Smooth muscle cell (in vitro differentiated cells): ENCODE measurements around the gene RFTN1. TPM values are rescaled to one million over a fixed set of nuclear protein-coding genes. Genes with fewer than 3 reads are reported as not detected.

Experiments used
- DNase-seq: peaks from one replicate; lab custom pipeline; 2025; ENCODE audit not compliant: unreplicated experiment; lab: John Stamatoyannopoulos, UW
- H2AFZ ChIP-seq: fragments of 200-600 bp; sonication (generic); 2 replicates; pipeline ENCODE4 v1.6.0; 2016; ENCODE audit warnings: antibody characterized with exemption, low read depth, mild to moderate bottlenecking
- H3F3A ChIP-seq: fragments of 200-600 bp; sonication (generic); 2 replicates; pipeline ENCODE4 v1.6.0; 2017; ENCODE audit warnings: antibody characterized with exemption, low read depth
- H3K27ac ChIP-seq: fragments of 200-600 bp; sonication (generic); 2 replicates; pipeline ENCODE4 v1.5.1; 2016; ENCODE audit warnings: low read depth, mild to moderate bottlenecking
- H3K27me3 ChIP-seq: fragments of 200-600 bp; sonication (generic); 2 replicates; pipeline ENCODE4 v1.6.1; 2016; ENCODE audit warnings: low read depth, mild to moderate bottlenecking
- H3K36me3 ChIP-seq: fragments of 200-600 bp; sonication (generic); 2 replicates; pipeline ENCODE4 v1.5.1; 2016; ENCODE audit warnings: low read depth
- H3K4me1 ChIP-seq: fragments of 200-600 bp; sonication (generic); 2 replicates; pipeline ENCODE4 v1.5.1; 2016; ENCODE audit warnings: low read depth
- H3K4me2 ChIP-seq: fragments of 200-600 bp; sonication (generic); 2 replicates; pipeline ENCODE4 v1.6.0; 2016; ENCODE audit warnings: mild to moderate bottlenecking
- H3K4me3 ChIP-seq: fragments of 200-600 bp; sonication (generic); 2 replicates; pipeline ENCODE4 v1.5.1; 2016; ENCODE audit warnings: mild to moderate bottlenecking
- H3K79me2 ChIP-seq: fragments of 200-600 bp; sonication (generic); 2 replicates; pipeline ENCODE4 v1.6.0; 2016; ENCODE audit warnings: low read depth, mild to moderate bottlenecking
- H3K9ac ChIP-seq: fragments of 200-600 bp; sonication (generic); 2 replicates; pipeline ENCODE4 v1.6.0; 2016; ENCODE audit warnings: low read depth
- H3K9me3 ChIP-seq: fragments of 200-600 bp; sonication (generic); replicated peaks from 2 replicates; pipeline ENCODE4 v1.5.1; 2016; ENCODE audit warnings: low read depth
- H4K20me1 ChIP-seq: fragments of 200-600 bp; sonication (generic); 2 replicates; pipeline ENCODE4 v1.6.0; 2016; ENCODE audit warnings: low read depth
- CTCF ChIP-seq: fragments of 200-600 bp; sonication (generic); IDR thresholded peaks from 2 replicates; pipeline ENCODE4 v1.5.1; 2017; ENCODE audit warnings: borderline replicate concordance, mild to moderate bottlenecking, antibody characterized with exemption; ENCODE audit not compliant: insufficient read depth, poor library complexity, severe bottlenecking
- WGBS: methylation state at CpG from one replicate; pipeline ENCODE4 v1.1.7; 2016; ENCODE audit warnings: low lambda C conversion rate; 5-methylcytosine and 5-hydroxymethylcytosine counted together
- polyA plus RNA-seq: library from polyadenylated mRNA; unstranded; fragments of >200 nt; fragmentation: Nextera tagmentation; extraction: Ambion mirVana; gene quantifications from 2 replicates; pipeline ENCODE4 v1.2.1, GENCODE V29; 2016
- total RNA-seq: library from RNA; depleted of rRNA; stranded (reverse); fragments of >200 nt; gene quantifications from 2 replicates; pipeline ENCODE4 v1.2.3, GENCODE V29; 2014

RFTN1 gene
- total and polyA plus RNA-seq, 2 experiments from 2014 or later = 21.7 to 35.6 TPM

GRCh38 chr3:16377196-16377595, 136.3 kb downstream of the RFTN1 start:
- H3K9me3 ChIP-seq = no peaks in the 10 kb centered on the region
- no peak overlapping the region for H3K9ac ChIP-seq
- H3K27ac ChIP-seq = no peak overlapping the region
- no peaks in the 10 kb centered on the region for H3K79me2 ChIP-seq
- no peaks in the 10 kb centered on the region for H3K36me3 ChIP-seq
- DNase-seq = no peak
- no peaks in the 10 kb centered on the region for H3F3A ChIP-seq
- H3K4me1 ChIP-seq = peaks cover 5% of the 10 kb centered on the region
- no peak for TF ChIP-seq CTCF
- H4K20me1 ChIP-seq = no peaks in the 10 kb centered on the region
- 81% methylated on average over 5 of the region's 5 CpGs for WGBS
- H3K4me2 ChIP-seq = no peak overlapping the region
- H2AFZ ChIP-seq = no peak overlapping the region
- H3K27me3 ChIP-seq = no peaks in the 10 kb centered on the region
- no peak overlapping the region for H3K4me3 ChIP-seq

- Histone ChIP-seq H3K36me3 (no peaks in the 10 kb centered on the region), H4K20me1 (no peaks in the 10 kb centered on the region), H3K4me1 (peaks cover 9% of the 10 kb centered on the region), H3F3A (no peaks in the 10 kb centered on the region), H3K79me2 (no peaks in the 10 kb centered on the region), H3K4me2 (no peak overlapping the region), H3K9ac (no peak overlapping the region), H2AFZ (no peak overlapping the region), H3K9me3 (no peaks in the 10 kb centered on the region), H3K27ac (no peak overlapping the region), H3K4me3 (no peak overlapping the region), H3K27me3 (no peaks in the 10 kb centered on the region)
- no peak for DNase-seq
- WGBS = 98% methylated on average over 6 of the region's 6 CpGs
- TF ChIP-seq CTCF = no peak
Observed at GRCh38 chr3:16375891-16376290, 137.6 kb downstream of the RFTN1 start.

DNA sequence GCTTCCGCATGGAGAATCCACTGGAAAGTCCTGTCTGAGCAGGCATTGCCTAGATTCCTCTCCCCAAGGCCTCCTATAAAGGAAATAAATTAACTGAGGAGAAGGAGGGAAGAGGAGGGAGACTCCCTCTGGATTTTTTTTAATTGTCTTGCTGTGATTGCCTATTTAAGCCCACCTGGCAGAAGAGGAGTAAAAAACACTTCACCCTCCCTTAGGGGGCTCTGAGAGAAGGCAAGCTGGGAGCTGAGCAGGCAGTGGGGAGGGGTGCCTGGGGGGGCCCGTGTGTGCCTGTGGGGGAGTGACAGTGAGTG, 138.6 kb downstream of the RFTN1 start:
- DNase-seq = no peak
- no peak overlapping the region for H3K4me3 ChIP-seq

More for the DNA sequence above, 138.6 kb downstream of the RFTN1 start:
- Histone ChIP-seq H3K27ac (no peak overlapping the region), H3F3A (no peaks in the 10 kb centered on the region), H3K9ac (no peak overlapping the region), H4K20me1 (no peaks in the 10 kb centered on the region), H3K4me2 (no peak overlapping the region), H3K9me3 (no peaks in the 10 kb centered on the region), H3K27me3 (no peaks in the 10 kb centered on the region), H3K79me2 (no peaks in the 10 kb centered on the region), H3K36me3 (no peaks in the 10 kb centered on the region), H2AFZ (no peak overlapping the region), H3K4me1 (peaks cover 12% of the 10 kb centered on the region)
- whole genome bisulfite sequencing = 100% methylated on average over 1 of the region's 2 CpGs
- TF ChIP-seq CTCF = no peak
